PC-9 (cell line): ENCODE measurements around the gene POGZ. TPM values are rescaled to one million over a fixed set of nuclear protein-coding genes. Genes with fewer than 3 reads are reported as not detected.

Source experiments
- Bru-seq: library from RNA; stranded (reverse); fragments of 400-500 nt; gene quantifications from one replicate; lab custom pipeline; 2021; lab: Mats Ljungman, UMichigan
- BruChase-seq, 2 experiments: library from RNA; stranded (reverse); fragments of 400-500 nt; gene quantifications; one replicate each; lab custom pipeline; 2021; lab: Mats Ljungman, UMichigan
- BruUV-seq: library from RNA; stranded (reverse); fragments of 400-500 nt; replicated peaks from 2 replicates; lab custom pipeline; 2021; lab: Mats Ljungman, UMichigan
- CTCF ChIA-PET: fragments of 300-600 bp; sonication (Branson Sonifier 250); formaldehyde crosslinking; loops from one replicate; lab custom pipeline; 2022; ENCODE audit warnings: antibody characterized with exemption; lab: Charles Lee
- POLR2A ChIA-PET: fragments of 300-600 bp; sonication (Branson Sonifier 250); formaldehyde crosslinking; loops from one replicate; lab custom pipeline; 2022; ENCODE audit warnings: antibody characterized with exemption; ENCODE audit not compliant: unreplicated experiment; lab: Charles Lee
- DNase-seq, 2 experiments: peaks; one replicate each; pipeline versions ENCODE4 v3.0.0 to v3.0.0-alpha.2; 2015 to 2022; ENCODE audit warnings: mixed read lengths in 1 of 2
- H2AFZ ChIP-seq: fragments of 200-600 bp; sonication (generic); 2 replicates; pipeline ENCODE4 v1.8.1; 2017; ENCODE audit warnings: antibody characterized with exemption
- H3F3A ChIP-seq: fragments of 200-600 bp; sonication (generic); 2 replicates; pipeline ENCODE4 v1.8.1; 2017; ENCODE audit warnings: antibody characterized with exemption, mild to moderate bottlenecking, low read depth; ENCODE audit not compliant: insufficient read depth
- H3K27ac ChIP-seq: fragments of 200-600 bp; sonication (generic); 2 replicates; pipeline ENCODE4 v1.6.1; 2016; ENCODE audit warnings: mixed run types
- H3K27me3 ChIP-seq: fragments of 200-600 bp; sonication (generic); 2 replicates; pipeline ENCODE4 v1.6.1; 2016; ENCODE audit warnings: low read depth, mixed run types; ENCODE audit not compliant: insufficient read depth
- H3K36me3 ChIP-seq: fragments of 200-600 bp; sonication (generic); 2 replicates; pipeline ENCODE4 v1.6.1; 2016; ENCODE audit warnings: low read depth, mixed run types
- H3K4me1 ChIP-seq: fragments of 200-600 bp; sonication (generic); replicated peaks from 2 replicates; pipeline ENCODE4 v1.6.1; 2016; ENCODE audit warnings: mixed run types; ENCODE audit not compliant: insufficient read depth
- H3K4me2 ChIP-seq: fragments of 200-600 bp; sonication (generic); 2 replicates; pipeline ENCODE4 v1.6.1; 2017; ENCODE audit warnings: mixed run types
- H3K4me3 ChIP-seq: fragments of 200-600 bp; sonication (generic); 2 replicates; pipeline ENCODE4 v1.6.1; 2016; ENCODE audit warnings: mixed run types
- H3K79me2 ChIP-seq: fragments of 200-600 bp; sonication (generic); 2 replicates; pipeline ENCODE4 v1.6.1; 2017; ENCODE audit warnings: low read depth, mixed run types
- H3K9me2 ChIP-seq: fragments of 200-600 bp; sonication (generic); 2 replicates; pipeline ENCODE4 v1.8.1; 2017; ENCODE audit warnings: mild to moderate bottlenecking; ENCODE audit not compliant: insufficient read depth
- H3K9me3 ChIP-seq: fragments of 200-600 bp; sonication (generic); 2 replicates; pipeline ENCODE4 v1.8.1; 2016; ENCODE audit warnings: low read depth; ENCODE audit not compliant: insufficient read depth
- H4K20me1 ChIP-seq: fragments of 200-600 bp; sonication (generic); 2 replicates; pipeline ENCODE4 v1.8.1; 2017; ENCODE audit not compliant: insufficient read depth
- EZH2 ChIP-seq: fragments of 200-600 bp; sonication (generic); IDR thresholded peaks from 2 replicates; pipeline ENCODE4 v1.8.0; 2017; ENCODE audit warnings: antibody characterized with exemption, low read depth
- intact Hi-C: fragments of 100-400 bp; cut with micrococcal nuclease; formaldehyde crosslinking; loops from one replicate; pipeline ENCODE4 v1.10.0; 2022; ENCODE audit not compliant: unreplicated experiment
- long read RNA-seq: library from polyadenylated mRNA; stranded (forward); transcript quantifications from one replicate; pipeline ENCODE4 v2.0.0, GENCODE V29; 2022
- total RNA-seq: library from RNA; stranded (reverse); gene quantifications from 2 replicates; pipeline ENCODE4 v1.2.3, GENCODE V29; 2021
- TF ChIP-seq, protein P1 (sequence below): fragments of 200-600 bp; sonication (generic); conservative IDR thresholded peaks from 2 replicates; pipeline ENCODE4 v1.6.1; 2017; ENCODE audit warnings: mixed run types, antibody characterized with exemption, mild to moderate bottlenecking, moderate library complexity

The POGZ gene, protein sequence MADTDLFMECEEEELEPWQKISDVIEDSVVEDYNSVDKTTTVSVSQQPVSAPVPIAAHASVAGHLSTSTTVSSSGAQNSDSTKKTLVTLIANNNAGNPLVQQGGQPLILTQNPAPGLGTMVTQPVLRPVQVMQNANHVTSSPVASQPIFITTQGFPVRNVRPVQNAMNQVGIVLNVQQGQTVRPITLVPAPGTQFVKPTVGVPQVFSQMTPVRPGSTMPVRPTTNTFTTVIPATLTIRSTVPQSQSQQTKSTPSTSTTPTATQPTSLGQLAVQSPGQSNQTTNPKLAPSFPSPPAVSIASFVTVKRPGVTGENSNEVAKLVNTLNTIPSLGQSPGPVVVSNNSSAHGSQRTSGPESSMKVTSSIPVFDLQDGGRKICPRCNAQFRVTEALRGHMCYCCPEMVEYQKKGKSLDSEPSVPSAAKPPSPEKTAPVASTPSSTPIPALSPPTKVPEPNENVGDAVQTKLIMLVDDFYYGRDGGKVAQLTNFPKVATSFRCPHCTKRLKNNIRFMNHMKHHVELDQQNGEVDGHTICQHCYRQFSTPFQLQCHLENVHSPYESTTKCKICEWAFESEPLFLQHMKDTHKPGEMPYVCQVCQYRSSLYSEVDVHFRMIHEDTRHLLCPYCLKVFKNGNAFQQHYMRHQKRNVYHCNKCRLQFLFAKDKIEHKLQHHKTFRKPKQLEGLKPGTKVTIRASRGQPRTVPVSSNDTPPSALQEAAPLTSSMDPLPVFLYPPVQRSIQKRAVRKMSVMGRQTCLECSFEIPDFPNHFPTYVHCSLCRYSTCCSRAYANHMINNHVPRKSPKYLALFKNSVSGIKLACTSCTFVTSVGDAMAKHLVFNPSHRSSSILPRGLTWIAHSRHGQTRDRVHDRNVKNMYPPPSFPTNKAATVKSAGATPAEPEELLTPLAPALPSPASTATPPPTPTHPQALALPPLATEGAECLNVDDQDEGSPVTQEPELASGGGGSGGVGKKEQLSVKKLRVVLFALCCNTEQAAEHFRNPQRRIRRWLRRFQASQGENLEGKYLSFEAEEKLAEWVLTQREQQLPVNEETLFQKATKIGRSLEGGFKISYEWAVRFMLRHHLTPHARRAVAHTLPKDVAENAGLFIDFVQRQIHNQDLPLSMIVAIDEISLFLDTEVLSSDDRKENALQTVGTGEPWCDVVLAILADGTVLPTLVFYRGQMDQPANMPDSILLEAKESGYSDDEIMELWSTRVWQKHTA (N-terminal part only)
- total RNA-seq (63.3 and 71.0 TPM in 2 replicates), Bru-seq, nascent RNA (percentile 88 among the genes with signal in this experiment), BruChase-seq, experiment 1, labeled RNA remaining after a 2-hour chase (percentile 91 among the genes with signal in this experiment), BruChase-seq, experiment 2, labeled RNA remaining after a 6-hour chase (percentile 88 among the genes with signal in this experiment)
- long read RNA-seq, partial matches to known transcripts: 2 of 12 reads
- long read RNA-seq, other reads (novel, unspliced or antisense): 8 of 12 reads

DNA sequence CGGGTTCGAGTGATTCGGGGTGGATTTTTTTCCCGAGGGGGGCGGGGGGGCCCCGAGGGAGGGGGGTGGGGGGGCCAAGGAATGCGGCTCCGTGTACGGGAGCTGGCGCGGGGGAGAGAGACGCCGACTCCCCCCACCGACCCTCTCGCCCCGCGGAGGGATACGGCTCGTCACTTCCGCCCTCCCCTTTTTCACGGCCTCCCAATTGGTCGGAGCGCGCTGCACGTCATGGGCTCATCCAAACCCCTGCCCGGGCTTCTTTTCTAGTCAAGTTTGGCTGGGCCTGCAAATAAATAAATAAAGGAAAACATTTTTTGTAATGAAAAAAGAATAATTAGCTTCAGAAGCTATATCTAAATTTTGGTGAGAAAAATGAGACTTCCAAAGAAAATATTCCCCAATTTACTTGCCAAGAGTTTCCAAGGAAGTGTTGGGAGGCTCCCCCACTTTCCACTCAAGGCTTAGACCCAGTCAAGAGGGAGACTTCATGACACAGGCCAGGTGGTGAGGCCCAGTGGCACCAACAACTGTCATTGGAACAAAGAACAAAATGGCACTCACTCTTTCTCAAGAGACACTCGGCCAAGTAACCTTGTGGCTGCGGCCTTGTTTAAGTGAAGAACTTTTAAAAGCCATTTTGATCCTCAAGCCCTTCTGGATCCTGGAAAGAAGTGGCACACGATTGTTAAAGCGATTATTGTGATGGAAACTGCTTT lies at the start of gene POGZ:
Gene POGZ (minus strand): TSS at position 164 of the 716 bp plus-strand sequence. CDS start 17,290 bp downstream, outside the sequence.
- Histone ChIP-seq H3K79me2 (peaks cover 38% of the 10 kb centered on the region), H2AFZ (peak within 1 kb of the TSS; percentile 75), H3K4me2 (peak within 1 kb of the TSS; percentile 75), H3K36me3 (no peaks in the 10 kb centered on the region), H3K4me1 (peaks cover 17% of the 10 kb centered on the region), H4K20me1 (no peaks in the 10 kb centered on the region; the same call in 1 of the 2 replicates), H3K9me2 (no peaks in the 10 kb centered on the region), H3K27ac (peak within 1 kb of the TSS; percentile 72), H3F3A (peaks cover 34% of the 10 kb centered on the region), H3K4me3 (peak within 1 kb of the TSS; percentile 80), H3K9me3 (no peaks in the 10 kb centered on the region), H3K27me3 (no peaks in the 10 kb centered on the region)
- TF ChIP-seq, protein P1, sequence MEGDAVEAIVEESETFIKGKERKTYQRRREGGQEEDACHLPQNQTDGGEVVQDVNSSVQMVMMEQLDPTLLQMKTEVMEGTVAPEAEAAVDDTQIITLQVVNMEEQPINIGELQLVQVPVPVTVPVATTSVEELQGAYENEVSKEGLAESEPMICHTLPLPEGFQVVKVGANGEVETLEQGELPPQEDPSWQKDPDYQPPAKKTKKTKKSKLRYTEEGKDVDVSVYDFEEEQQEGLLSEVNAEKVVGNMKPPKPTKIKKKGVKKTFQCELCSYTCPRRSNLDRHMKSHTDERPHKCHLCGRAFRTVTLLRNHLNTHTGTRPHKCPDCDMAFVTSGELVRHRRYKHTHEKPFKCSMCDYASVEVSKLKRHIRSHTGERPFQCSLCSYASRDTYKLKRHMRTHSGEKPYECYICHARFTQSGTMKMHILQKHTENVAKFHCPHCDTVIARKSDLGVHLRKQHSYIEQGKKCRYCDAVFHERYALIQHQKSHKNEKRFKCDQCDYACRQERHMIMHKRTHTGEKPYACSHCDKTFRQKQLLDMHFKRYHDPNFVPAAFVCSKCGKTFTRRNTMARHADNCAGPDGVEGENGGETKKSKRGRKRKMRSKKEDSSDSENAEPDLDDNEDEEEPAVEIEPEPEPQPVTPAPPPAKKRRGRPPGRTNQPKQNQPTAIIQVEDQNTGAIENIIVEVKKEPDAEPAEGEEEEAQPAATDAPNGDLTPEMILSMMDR: no peak
- TF ChIP-seq EZH2: no peak
- DNase-seq: peak; percentile 79 to 90
- ChIA-PET POLR2A (interaction anchor here (0.6 to 0.7 kb wide), 4 partner anchors 35 to 84 kb away, joined by 3 to 7 read pairs (median 4); no protein-coding TSS in a partner anchor), CTCF (no interaction called here)
- TSS peak; percentile 90 for BruUV-seq
- intact Hi-C loops: loop anchor here (1.0 kb wide), 3 partner anchors 14 to 81 kb away; partner anchors contain the start of gene TUFT1

DNA sequence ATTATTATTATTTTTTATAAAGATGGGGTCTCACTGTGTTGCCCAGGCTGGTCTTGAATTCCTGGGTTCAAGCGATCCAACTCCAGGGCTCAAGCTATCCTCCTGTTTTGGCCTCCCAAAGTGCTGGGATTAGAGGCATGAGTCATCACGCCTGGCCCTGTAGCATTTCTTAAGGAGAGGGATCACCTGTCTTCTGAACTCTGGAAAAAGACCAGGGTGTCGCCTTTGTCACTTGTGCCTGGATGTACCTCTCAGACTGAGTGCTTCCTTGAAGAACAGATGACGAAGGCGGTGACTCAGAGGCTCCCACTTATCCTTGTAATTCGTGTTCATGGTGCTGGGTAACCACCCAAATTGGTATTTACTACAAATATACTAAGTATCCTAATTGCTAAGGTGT lies 49.5 kb upstream of the POGZ start:
- TF ChIP-seq, protein P1: no peak
- no peak for TF ChIP-seq EZH2
- Histone ChIP-seq H3K36me3 (no peaks in the 10 kb centered on the region), H3K9me2 (no peaks in the 10 kb centered on the region), H3K27me3 (no peaks in the 10 kb centered on the region), H3K4me2 (0 out of 2 replicates have a peak overlapping the region, but pooled peaks have one; percentile 17), H3K9me3 (no peaks in the 10 kb centered on the region), H3K4me1 (peaks cover 35% of the 10 kb centered on the region), H3F3A (peaks cover 49% of the 10 kb centered on the region), H3K79me2 (peaks cover 10% of the 10 kb centered on the region; the same call in 1 of the 2 replicates), H3K27ac (peak overlapping the region; percentile 50; the same call in 1 of the 2 replicates), H2AFZ (no peak overlapping the region), H3K4me3 (no peak overlapping the region), H4K20me1 (no peaks in the 10 kb centered on the region)
- intact Hi-C loops: no loop called here
- BruUV-seq: no TSS peak
- CTCF ChIA-PET: no interaction called here
- DNase-seq: peak; percentile 74 to 96
- POLR2A ChIA-PET: no interaction called here
